Ishikawa (cell line): ENCODE measurements around the gene LGR6.

ENCODE experiments used
- FOXM1 ChIP-seq: IDR thresholded peaks from 2 replicates; pipeline ENCODE4 v1.6.1; 2012; ENCODE audit warnings: low read depth, borderline replicate concordance
- TAF1 ChIP-seq: IDR thresholded peaks from 2 replicates; pipeline ENCODE4 v1.6.1; 2012; ENCODE audit warnings: low read depth, mild to moderate bottlenecking
- YY1 ChIP-seq: IDR thresholded peaks from 2 replicates; pipeline ENCODE4 v1.6.1; 2012; ENCODE audit warnings: low read depth

GRCh38 chr1:202160377-202160940 lies 33.1 kb upstream of the LGR6 start, which contains the start of gene PTPN7:
- TF ChIP-seq FOXM1 = no peak
- TF ChIP-seq YY1 = no peak
- no peak for TF ChIP-seq TAF1
